HG03175 (cell line): Measurements from ENCODE around the gene CPNE2.
A peak's percentile ranks its signal among the peaks of the same experiment; 100 is the strongest.
"Not testable (repeated sequence)": the region's sequence is repeated elsewhere in the genome, so short reads cannot be mapped to it uniquely, and the experiment has no call there.

Experiments
- ATAC-seq: cut with Tn5 transposase; IDR thresholded peaks from one replicate; pipeline ENCODE4 v1.9.1; 2021; ENCODE audit warnings: mild to moderate bottlenecking, moderate library complexity; ENCODE audit not compliant: unreplicated experiment

CPNE2 gene

GRCh38 chr16:57069053-57069452 lies 23.3 kb upstream of the CPNE2 start:
- no peak for ATAC-seq

DNA sequence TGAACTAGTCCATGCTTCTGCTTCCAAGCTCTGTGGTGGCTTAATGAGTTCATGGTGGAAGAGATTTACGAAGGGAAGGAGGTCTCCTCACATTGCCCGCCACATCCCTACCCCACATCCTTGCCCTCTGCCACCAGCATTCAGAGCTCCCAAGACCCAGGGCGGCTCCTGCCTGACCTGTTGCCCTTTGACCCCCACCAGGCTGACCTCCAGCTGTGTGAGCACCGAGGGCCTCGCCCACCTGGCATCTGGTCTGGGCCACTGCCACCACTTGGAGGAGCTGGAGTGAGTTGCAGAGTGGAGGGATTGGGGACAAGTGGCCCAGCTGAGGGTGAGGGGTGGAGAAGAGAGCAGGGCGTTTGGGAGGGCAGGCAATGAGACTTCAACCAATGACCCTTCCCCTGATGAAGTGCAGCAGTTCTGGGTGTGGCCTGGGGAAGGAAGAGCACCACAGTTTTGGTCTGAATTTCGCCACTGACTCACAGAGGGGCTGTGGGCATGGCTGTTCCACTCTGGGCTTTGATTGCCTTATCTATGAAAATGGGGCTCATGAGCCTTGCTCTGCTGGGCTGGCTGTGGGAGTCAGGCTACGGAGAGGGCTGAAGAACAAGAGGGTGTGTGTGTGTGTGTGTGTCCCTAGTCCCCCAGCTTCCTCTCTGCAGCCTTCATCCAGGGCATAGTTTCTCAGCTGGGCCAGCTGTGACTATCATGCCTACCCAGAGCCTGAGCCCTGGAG lies 22.6 kb upstream of the CPNE2 start:
- ATAC-seq = no peak

- ATAC-seq = no peak
Measured at GRCh38 chr16:57070424-57070823, 22.0 kb upstream of the CPNE2 start.

DNA sequence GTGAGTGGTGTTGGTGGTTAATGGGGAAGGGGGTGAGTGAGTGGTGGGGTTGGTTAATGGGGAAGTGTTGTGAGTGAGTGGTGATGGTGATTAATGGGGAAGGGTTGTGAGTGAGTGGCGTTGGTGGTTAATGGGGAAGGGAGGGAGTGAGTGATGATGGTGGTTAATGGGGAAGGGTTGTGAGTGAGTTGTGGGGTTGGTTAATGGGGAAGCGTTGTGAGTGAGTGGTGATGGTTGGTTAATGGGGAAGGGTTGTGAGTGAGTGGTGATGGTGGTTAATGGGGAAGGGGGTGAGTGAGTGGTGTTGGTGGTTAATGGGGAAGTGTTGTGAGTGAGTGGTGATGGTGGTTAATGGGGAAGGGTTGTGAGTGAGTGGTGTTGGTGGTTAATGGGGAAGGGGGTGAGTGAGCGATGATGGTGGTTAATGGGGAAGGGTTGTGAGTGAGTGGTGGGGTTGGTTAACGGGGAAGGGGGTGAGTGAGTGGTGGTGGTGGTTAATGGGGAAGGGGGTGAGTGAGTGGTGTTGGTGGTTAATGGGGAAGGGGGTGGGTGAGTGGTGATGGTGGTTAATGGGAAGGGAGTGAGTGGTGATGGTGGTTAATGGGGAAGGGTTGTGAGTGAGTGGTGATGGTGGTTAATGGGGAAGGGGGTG lies 21.2 kb upstream of the CPNE2 start:
- ATAC-seq = not testable (repeated sequence)

DNA sequence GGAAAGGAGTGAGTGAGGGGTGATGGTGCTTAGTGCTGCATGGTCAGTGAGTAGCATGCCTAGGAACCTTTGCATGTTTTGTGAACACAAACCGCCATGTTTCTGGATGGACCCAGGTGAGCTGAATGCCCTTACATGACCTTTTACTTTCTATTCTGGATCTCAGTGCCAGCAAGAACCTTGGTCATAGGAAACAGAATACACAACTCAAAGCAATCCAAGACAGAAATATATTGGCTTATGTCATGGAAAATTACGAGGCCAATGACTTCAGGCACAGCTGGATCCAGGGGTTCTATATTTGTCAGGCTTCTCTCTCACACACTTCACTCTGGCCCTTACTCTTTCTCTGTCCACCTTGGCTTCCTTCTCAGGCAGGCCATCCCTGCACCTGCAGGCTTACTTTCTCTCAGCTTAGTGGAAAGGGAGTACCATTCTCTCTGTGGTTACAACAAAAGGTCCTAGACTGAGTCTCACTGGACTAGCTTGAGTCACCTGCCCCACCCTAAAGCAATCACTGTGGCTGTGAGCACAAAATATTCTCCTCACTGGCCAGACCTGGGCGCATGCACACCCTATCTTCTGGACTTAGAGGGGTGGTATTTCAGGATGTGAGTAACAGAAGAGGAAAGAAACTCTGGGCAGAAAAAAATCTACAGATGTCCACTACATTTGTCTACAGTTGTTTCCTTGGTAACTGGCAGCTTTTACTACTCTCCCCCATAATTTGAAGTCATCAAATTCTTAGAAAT lies 20.4 kb upstream of the CPNE2 start:
- ATAC-seq = no peak

GRCh38 chr16:57072616-57073275 lies 19.6 kb upstream of the CPNE2 start:
- ATAC-seq = no peak

- no peak for ATAC-seq
Measured at GRCh38 chr16:57077714-57078113, 14.7 kb upstream of the CPNE2 start.

GRCh38 chr16:57081744-57082143 lies 10.6 kb upstream of the CPNE2 start:
- ATAC-seq = no peak

DNA sequence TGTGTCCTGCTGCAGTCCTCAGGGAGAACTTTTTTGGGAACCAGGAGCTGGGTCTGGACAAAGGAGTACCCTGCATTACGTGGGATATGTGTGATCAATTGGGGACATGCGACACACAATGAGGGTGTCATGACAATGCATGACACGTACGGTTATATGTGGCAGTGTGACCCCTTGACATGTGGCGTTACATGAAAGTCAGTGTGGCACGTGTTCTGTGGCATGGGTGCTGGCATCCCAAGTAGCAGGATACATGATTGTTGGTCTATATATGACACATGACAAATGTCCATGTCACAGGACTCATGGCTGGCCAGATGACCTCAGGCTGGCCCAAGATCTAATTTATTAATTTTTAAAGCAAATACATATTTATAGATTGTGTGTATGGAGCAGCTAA lies 9.7 kb upstream of the CPNE2 start:
- no peak for ATAC-seq

GRCh38 chr16:57083485-57084126 lies 8.8 kb upstream of the CPNE2 start:
- no peak for ATAC-seq

GRCh38 chr16:57084257-57084770 lies 8.1 kb upstream of the CPNE2 start:
- ATAC-seq = peak; percentile 62

GRCh38 chr16:57084996-57085395 lies 7.4 kb upstream of the CPNE2 start:
- ATAC-seq = no peak

DNA sequence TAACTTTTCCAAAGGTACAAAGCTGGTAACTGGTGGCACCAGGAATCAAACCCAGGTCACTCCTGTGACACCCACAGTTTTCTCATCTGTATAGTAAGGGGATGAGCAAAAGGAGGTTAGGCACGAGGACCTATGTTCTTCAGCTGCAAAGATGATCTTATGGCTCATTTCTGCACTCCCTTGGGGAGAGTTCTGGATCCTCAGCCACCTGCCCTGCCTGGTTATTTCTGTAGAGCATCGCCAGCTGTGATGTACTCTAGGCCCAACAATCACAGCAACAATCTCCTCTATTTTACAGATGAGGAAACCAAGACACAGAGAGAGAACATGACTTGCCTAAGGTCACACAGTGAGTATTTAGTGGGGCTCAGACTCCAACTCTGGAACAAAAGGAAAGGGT lies 5.4 kb upstream of the CPNE2 start:
- ATAC-seq = no peak

- ATAC-seq = no peak
Measured at GRCh38 chr16:57089406-57089805, 3.0 kb upstream of the CPNE2 start.

DNA sequence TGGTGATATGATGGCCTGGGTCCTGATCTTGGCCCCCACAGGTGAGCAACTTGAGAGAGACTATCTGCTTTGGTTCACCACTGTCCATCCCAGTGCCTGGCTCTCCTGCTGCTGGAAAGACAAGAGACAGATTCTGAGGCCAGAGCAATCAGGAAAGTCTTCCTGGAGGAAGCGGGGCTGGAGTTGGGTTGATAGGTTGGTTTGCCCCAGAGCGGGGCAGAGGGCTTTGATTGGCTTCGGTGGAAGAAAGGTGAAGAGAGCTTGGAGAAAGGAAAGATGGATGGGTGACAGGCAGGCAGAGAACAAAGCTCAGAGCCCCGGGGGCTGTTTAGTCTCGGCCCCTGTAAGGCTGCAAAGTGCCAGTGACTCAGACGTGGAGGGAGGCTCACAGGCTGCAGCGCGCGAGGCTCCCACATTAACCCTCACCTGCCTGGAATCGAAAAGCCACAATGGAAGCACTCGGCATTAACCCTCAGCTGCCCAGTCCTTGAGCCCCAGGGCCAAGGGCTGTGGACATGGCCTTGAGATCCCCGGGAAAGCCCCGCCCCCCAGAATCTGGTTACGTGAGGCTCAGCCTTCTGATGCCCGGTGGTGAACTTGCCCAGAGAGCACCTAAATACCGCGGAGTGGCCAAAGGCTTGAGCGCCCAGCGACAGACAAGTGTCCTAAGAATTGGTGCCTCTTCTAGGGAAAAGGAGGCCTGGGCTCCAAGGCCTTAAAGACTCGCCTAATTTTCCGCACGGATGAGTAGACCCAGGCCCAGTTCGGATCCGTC lies 996 bp upstream of the CPNE2 start:
- no peak for ATAC-seq

GRCh38 chr16:57092786-57093411 lies 516 bp downstream of the CPNE2 start:
- ATAC-seq = peak; percentile 50

GRCh38 chr16:57093666-57094564 lies 1.5 kb downstream of the CPNE2 start:
- no peak for ATAC-seq

GRCh38 chr16:57094911-57095310 lies 2.5 kb downstream of the CPNE2 start:
- no peak for ATAC-seq
